ENCODE results near the gene MATN1. TPM values are rescaled to one million over a fixed set of nuclear protein-coding genes. Genes with fewer than 3 reads are reported as not detected.
A peak's percentile ranks its signal among the peaks of the same experiment; 100 is the strongest.
"Not testable (repeated sequence)": the region's sequence is repeated elsewhere in the genome, so short reads cannot be mapped to it uniquely, and the experiment has no call there.

MATN1 gene
- under 1 TPM; 0.13 to 0.24 (median 0.18) TPM for polyA plus RNA-seq (ENCODE audit: insufficient read length in 4 of 4)

GRCh38 chr1:30723331-30723755, at the start of gene MATN1:
Gene MATN1 (minus strand): TSS chr1:30723585. CDS start chr1:30723551, 34 bp downstream.
- no peak for DNase-seq (ENCODE audit: low read depth in 4 of 4, low spot score in 3 of 4)

DNA sequence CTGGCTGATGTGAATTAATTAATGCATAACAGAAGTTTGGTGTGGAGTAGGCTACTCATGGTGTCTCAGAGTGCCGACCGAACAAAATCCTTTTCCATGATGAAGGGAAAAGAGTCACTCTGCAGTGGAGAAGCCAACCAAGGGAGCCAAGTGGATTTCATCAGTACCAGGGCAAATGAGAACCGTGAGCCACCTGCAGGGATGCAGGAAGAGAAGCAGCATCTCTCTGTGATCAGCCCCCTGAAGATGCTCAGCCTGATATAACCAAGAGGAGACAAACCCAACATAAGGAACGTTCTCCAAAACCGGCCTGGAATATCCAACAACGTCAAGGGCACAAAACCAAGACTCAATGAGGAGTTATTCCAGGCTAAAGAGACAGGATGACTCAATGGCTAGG, 47.6 kb upstream of the MATN1 start:
- DNase-seq (ENCODE audit: low read depth in 4 of 4, low spot score in 3 of 4) = no peak

- DNase-seq (ENCODE audit: low read depth in 4 of 4, low spot score in 3 of 4) = no peak
These were observed 46.8 kb upstream of the MATN1 start for GRCh38 chr1:30770150-30770549.

GRCh38 chr1:30768830-30769718, 45.7 kb upstream of the MATN1 start:
- no peak for DNase-seq (ENCODE audit: low read depth in 4 of 4, low spot score in 3 of 4)

- DNase-seq (ENCODE audit: low read depth in 4 of 4, low spot score in 3 of 4) = no peak
These were observed 44.9 kb upstream of the MATN1 start for GRCh38 chr1:30768159-30768829.

DNA sequence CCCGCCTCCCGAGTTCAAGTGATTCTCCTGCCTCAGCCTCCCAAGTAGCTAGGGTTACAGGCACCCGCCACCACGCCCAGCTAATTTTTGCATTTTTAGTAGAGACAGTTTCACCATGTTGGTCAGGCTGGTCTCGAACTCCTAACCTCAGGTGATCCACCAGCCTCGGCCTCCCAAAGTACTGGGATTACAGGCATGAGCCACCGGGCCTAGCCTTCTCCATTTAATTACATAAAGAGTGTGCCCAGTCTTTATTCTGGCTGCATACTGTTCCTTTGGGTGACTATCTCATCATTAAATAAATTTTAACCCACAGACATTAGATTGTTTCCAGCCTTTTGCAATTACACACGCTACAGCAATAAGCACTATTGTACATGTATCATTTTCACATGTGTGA, 43.6 kb upstream of the MATN1 start:
- not testable (repeated sequence) for DNase-seq (ENCODE audit: low read depth in 4 of 4, low spot score in 3 of 4)

DNA sequence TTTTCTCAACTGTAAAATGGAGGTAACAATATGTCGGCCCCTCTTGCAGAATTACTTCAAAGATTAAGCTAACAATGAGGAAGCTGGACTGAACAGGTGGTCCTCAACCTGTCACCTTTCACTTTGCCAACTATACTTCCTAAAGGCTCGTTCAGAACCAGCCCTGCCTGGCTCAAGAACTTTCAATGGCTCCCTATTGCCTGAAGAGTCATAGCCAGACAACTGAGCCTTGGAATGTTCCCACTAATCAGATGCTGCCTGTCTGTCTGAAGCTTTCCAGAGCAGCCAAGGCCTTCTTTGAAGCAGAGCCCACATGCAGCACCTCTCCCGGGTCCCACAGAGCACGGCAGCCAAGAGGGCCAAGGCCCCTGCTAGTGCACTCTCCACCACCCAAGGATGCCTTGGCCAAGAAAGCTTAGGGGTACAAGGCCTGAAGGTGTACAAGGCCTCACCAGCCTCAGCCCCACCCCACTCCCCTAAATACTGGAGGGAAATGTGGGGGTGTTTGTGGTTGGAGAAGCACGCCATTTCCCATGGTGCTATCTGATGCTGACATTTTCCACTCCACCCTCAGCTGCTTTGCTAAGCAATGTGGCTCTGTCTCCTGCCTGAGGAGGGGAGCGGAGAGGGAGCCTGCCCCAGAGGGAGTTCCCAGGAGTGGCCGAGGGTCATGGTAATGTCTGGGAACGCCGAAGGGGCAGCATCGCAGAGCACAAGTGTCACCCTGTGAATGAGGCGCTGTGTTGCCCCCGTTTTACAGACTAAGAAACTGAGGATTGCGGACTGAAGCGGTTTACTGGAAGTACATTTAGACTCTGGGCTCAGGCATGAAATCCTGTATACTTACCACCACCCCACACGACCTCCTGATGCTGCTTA, 42.4 kb upstream of the MATN1 start:
- DNase-seq (ENCODE audit: low read depth in 4 of 4, low spot score in 3 of 4) = no peak

- DNase-seq (ENCODE audit: low read depth in 4 of 4, low spot score in 3 of 4) = no peak
These were observed 41.7 kb upstream of the MATN1 start for GRCh38 chr1:30764939-30765555.

DNA sequence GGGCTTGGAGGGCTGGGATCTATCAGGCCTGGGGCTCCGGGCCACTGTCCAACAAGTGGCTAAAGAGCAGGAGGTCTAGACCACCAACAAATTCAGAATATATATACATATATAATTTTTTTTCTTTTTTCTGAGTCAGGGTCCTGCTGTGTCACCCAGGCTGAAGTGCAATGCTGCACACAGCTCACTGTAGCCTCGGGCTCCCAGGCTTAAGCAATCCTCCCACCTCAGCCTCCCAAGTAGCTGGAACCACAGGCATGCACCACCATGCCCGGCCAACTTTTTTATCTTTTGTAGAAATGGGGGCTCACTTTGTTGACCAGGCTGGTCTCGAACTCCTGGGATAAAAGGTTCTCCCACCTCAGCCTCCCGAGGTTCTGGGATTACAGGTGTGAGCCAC, 41.0 kb upstream of the MATN1 start:
- no peak for DNase-seq (ENCODE audit: low read depth in 4 of 4, low spot score in 3 of 4)

DNA sequence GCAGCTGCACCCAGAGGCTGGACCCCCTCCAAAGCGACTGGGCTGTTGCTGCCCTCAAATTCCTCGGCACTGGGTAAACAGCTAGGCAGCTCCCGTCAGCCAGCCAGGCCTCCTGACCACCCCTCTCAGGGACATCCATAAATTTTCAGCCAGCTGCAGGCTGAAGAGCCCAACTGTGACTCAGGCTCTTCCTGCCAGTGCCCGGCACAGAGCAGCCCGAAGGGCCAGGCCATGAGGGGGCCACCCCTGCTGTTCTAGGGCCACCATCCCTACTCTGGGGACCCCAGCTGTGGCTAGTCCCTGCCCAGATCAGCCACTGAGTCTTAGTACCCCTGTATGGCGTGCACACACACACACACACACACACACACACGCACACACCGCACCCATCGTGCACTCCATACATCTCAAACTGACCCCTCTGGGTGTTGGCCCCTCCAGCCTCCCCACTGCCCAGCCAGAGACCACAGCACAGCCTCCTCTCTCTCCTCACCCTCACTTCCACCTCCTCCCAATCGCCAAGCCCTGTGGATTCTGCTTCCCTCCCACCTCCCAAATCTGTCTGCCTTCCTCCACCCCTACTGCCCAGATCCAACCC, 40.4 kb upstream of the MATN1 start:
- DNase-seq (ENCODE audit: low read depth in 4 of 4, low spot score in 3 of 4) = peak in 1 of 4 donors; percentile 37

DNA sequence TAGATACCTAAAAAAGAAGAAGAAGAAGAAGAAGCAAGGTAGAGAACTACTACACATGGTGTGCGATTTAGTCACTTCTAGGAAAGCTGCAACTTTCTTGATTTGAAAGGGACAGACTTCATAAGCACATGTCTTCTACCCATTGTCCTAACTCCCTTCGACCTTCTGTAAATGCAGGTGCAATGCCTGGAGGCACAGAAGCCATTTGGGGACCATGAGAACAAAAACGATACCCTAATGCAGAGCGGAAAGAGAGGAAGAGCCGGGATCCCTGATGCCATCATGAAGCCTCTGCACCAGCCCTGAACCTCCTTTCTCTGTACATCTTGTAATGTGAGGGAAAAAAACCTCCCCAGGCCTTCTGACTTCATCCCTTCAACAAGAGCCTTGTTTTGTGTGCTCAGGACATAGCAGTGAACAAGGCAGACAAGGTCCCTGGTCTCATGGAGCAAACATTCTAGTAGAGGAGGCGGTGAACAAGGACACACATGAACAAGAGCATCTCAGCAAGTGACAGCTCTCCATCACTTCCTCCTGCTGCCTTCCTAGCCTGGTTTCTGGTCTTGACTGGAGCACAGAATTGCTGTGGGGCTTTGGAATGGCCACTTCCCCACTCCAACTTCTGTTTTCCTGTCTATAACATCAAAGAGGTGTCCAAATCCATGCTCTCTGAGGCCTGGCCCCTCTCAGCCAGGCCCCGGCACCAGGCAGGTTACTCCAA, 39.7 kb upstream of the MATN1 start:
- no peak for DNase-seq (ENCODE audit: low read depth in 4 of 4, low spot score in 3 of 4)

GRCh38 chr1:30762152-30762929, 39.0 kb upstream of the MATN1 start:
- DNase-seq (ENCODE audit: low read depth in 4 of 4, low spot score in 3 of 4) = no peak

DNA sequence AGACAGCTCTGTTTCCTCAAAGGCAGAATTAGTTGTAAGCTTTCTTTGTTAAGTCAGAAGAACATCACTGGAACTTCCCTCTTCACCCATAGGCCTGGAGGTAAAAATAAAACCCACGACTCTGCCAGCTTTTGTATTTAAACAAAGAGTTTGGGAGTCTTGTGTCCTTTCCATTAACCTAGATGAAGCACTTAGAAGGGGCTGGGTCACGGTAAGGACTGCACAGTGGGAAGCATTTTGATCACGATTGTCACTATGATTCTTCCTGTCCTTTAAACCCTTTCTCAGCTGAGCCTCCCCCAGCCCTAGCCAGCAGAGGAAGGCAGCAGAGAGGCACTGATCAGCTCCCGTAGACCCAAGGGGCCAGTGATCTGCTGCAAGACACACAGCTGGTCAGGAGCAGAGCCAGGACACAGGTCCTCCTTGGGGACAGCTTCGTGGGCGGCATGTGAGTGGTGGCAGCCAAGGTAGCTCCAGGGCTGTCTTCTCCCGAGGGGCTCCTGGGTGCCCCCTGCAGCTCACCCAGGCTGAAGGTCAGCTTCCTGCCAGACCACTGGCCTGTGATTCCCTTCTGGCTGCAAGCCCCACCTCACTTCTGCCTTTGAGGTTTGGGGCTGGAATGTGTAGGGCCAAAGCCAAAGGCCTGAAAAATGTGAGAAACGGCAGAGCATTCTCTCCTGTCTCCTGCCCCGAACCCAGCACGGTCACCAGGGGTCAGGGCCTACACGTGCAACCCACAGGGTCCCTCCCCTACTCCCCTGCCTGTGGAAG, 38.2 kb upstream of the MATN1 start:
- no peak for DNase-seq (ENCODE audit: low read depth in 4 of 4, low spot score in 3 of 4)

DNA sequence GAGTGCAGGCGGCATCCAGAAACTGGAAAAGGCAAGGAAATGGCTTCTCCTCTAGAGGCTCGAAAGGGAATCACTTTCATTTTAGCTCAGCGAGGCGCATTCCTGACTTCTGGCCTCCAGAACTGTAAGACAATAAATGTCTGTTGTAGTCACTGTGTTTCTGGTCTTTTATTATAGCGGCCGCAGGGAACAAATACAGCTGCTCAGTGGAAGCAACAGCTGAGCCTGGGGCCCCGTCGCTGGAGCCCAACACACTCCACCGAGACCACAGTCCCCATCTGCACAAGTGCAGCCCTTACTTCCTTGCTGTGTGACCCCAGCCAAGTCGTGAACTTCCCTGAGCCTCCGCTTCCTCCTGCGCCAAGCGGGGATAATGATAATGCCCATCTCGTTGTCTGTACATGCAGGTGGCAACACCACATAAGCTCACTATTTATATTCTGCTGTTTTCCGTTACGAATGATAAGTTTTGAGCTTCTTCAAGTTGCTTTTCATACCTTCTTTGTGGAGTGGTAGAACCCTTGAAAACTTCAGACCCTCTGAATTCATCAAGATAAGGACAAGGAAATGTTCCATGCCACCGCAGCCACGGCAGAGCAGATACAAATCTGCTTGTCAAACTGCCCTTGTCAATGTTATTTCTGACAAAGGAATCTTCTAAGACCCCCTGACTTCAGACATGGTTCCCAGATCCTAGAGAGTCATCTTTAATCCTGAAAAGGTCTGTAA, 37.4 kb upstream of the MATN1 start:
- no peak for DNase-seq (ENCODE audit: low read depth in 4 of 4, low spot score in 3 of 4)

GRCh38 chr1:30759718-30760281, 36.4 kb upstream of the MATN1 start:
- DNase-seq (ENCODE audit: low read depth in 4 of 4, low spot score in 3 of 4) = no peak

GRCh38 chr1:30758785-30759380, 35.5 kb upstream of the MATN1 start:
- no peak for DNase-seq (ENCODE audit: low read depth in 4 of 4, low spot score in 3 of 4)

Measured in right renal pelvis (tissue), 4 donors.